ENCODE measurements around the gene P2RX5.

The P2RX5 gene

GRCh38 chr17:3663102-3664011, 32.6 kb downstream of the P2RX5 start:
- no peak overlapping the region for H2BK5ac ChIP-seq (ENCODE audit: low read length)
- peaks cover 7 to 14% of the 10 kb centered on the region in 2 donors for H3K4me1 ChIP-seq (ENCODE audit: control insufficient read depth in 2 of 2, insufficient read depth in 1 of 2, low read depth in 1 of 2, low read length in 2 of 2)
- H3K18ac ChIP-seq (ENCODE audit: low read length) = no peak overlapping the region
- no peak overlapping the region for H4K91ac ChIP-seq (ENCODE audit: low read depth, low read length, poor library complexity)
- no peak overlapping the region for H2BK120ac ChIP-seq (ENCODE audit: low read depth, low read length)
- no peaks in the 10 kb centered on the region for H3K27me3 ChIP-seq (ENCODE audit: control insufficient read depth in 3 of 3, insufficient read depth in 3 of 3, low read depth in 1 of 3, low read length in 3 of 3)
- no peak overlapping the region for H3K23ac ChIP-seq (ENCODE audit: low read depth, low read length, poor library complexity)
- H3K9ac ChIP-seq (ENCODE audit: low read depth, low read length, poor library complexity) = peak overlapping the region; percentile 74
- no CpG with 5 or more reads among the region's 33 CpGs for WGBS, 2 donors (ENCODE audit: extremely low coverage in 2 of 2, insufficient read length in 2 of 2, insufficient replicate concordance in 1 of 2)
- H3K4ac ChIP-seq (ENCODE audit: low read length) = no peak overlapping the region
- H3K4me2 ChIP-seq (ENCODE audit: insufficient read depth, low read length, poor library complexity, severe bottlenecking) = no peak overlapping the region
- H3K4me3 ChIP-seq (ENCODE audit: low read length in 2 of 2) = no peak overlapping the region
- no peak overlapping the region for H2AFZ ChIP-seq (ENCODE audit: low read length)
- no peak overlapping the region for H3K14ac ChIP-seq (ENCODE audit: low read length)
- no peaks in the 10 kb centered on the region for H3K9me3 ChIP-seq (replicated peaks in 1 of 2; ENCODE audit: control insufficient read depth in 2 of 2, insufficient read depth in 1 of 2, low read depth in 1 of 2, low read length in 2 of 2)
- peaks cover 7% of the 10 kb centered on the region for H3K79me1 ChIP-seq (ENCODE audit: low read depth, low read length)
- peak overlapping the region; percentile 54 for H2AK5ac ChIP-seq (ENCODE audit: low read depth, low read length)
- peaks cover 13 to 47% of the 10 kb centered on the region in 2 donors for H3K36me3 ChIP-seq (replicated peaks in 1 of 2; ENCODE audit: control insufficient read depth in 2 of 2, insufficient read depth in 2 of 2, low read length in 2 of 2)
- DNase-seq (ENCODE audit: low spot score) = no peak
- no peak overlapping the region for H3K27ac ChIP-seq (replicated peaks; ENCODE audit: low read length)
- no peak overlapping the region for H4K8ac ChIP-seq (ENCODE audit: low read depth, low read length)
- H2BK12ac ChIP-seq (ENCODE audit: low read length) = no peak overlapping the region
- no peak overlapping the region for H2BK15ac ChIP-seq (ENCODE audit: low read length)

- no peak overlapping the region for H2AFZ ChIP-seq (ENCODE audit: low read length)
- no peak overlapping the region for H3K18ac ChIP-seq (ENCODE audit: low read length)
- peaks cover 0 to 9% of the 10 kb centered on the region in 2 donors for H3K4me1 ChIP-seq (ENCODE audit: control insufficient read depth in 2 of 2, insufficient read depth in 1 of 2, low read depth in 1 of 2, low read length in 2 of 2)
- no peak overlapping the region for H3K27ac ChIP-seq (replicated peaks; ENCODE audit: low read length)
- no peak overlapping the region for H4K8ac ChIP-seq (ENCODE audit: low read depth, low read length)
- H4K91ac ChIP-seq (ENCODE audit: low read depth, low read length, poor library complexity) = no peak overlapping the region
- no peak for DNase-seq (ENCODE audit: low spot score)
- peaks cover 15 to 47% of the 10 kb centered on the region in 2 donors for H3K36me3 ChIP-seq (replicated peaks in 1 of 2; ENCODE audit: control insufficient read depth in 2 of 2, insufficient read depth in 2 of 2, low read length in 2 of 2)
- no peaks in the 10 kb centered on the region for H3K27me3 ChIP-seq (ENCODE audit: control insufficient read depth in 3 of 3, insufficient read depth in 3 of 3, low read depth in 1 of 3, low read length in 3 of 3)
- no peak overlapping the region for H2AK5ac ChIP-seq (ENCODE audit: low read depth, low read length)
- no peak overlapping the region for H2BK15ac ChIP-seq (ENCODE audit: low read length)
- H3K23ac ChIP-seq (ENCODE audit: low read depth, low read length, poor library complexity) = peak overlapping the region; percentile 25
- no peak overlapping the region for H3K4me3 ChIP-seq (ENCODE audit: low read length in 2 of 2)
- WGBS, 2 donors (ENCODE audit: extremely low coverage in 2 of 2, insufficient read length in 2 of 2, insufficient replicate concordance in 1 of 2) = no CpG with 5 or more reads among the region's 23 CpGs
- no peak overlapping the region for H3K14ac ChIP-seq (ENCODE audit: low read length)
- H3K9ac ChIP-seq (ENCODE audit: low read depth, low read length, poor library complexity) = peak overlapping the region; percentile 2
- H3K79me1 ChIP-seq (ENCODE audit: low read depth, low read length) = no peaks in the 10 kb centered on the region
- H2BK12ac ChIP-seq (ENCODE audit: low read length) = no peak overlapping the region
- H2BK5ac ChIP-seq (ENCODE audit: low read length) = peak overlapping the region; percentile 24
- no peak overlapping the region for H3K4me2 ChIP-seq (ENCODE audit: insufficient read depth, low read length, poor library complexity, severe bottlenecking)
- H2BK120ac ChIP-seq (ENCODE audit: low read depth, low read length) = no peak overlapping the region
- no peaks in the 10 kb centered on the region for H3K9me3 ChIP-seq (replicated peaks in 1 of 2; ENCODE audit: control insufficient read depth in 2 of 2, insufficient read depth in 1 of 2, low read depth in 1 of 2, low read length in 2 of 2)
- H3K4ac ChIP-seq (ENCODE audit: low read length) = no peak overlapping the region
These were observed 35.6 kb downstream of the P2RX5 start for GRCh38 chr17:3660311-3660891.

- H3K4me3 ChIP-seq (ENCODE audit: low read length in 2 of 2) = no peak overlapping the region
- no peak overlapping the region for H3K18ac ChIP-seq (ENCODE audit: low read length)
- H3K4ac ChIP-seq (ENCODE audit: low read length) = no peak overlapping the region
- no peak overlapping the region for H2BK15ac ChIP-seq (ENCODE audit: low read length)
- WGBS, 2 donors (ENCODE audit: extremely low coverage in 2 of 2, insufficient read length in 2 of 2, insufficient replicate concordance in 1 of 2) = no CpG with 5 or more reads among the region's 22 CpGs
- no peaks in the 10 kb centered on the region for H3K27me3 ChIP-seq (ENCODE audit: control insufficient read depth in 3 of 3, insufficient read depth in 3 of 3, low read depth in 1 of 3, low read length in 3 of 3)
- peaks cover 0 to 9% of the 10 kb centered on the region in 2 donors for H3K4me1 ChIP-seq (ENCODE audit: control insufficient read depth in 2 of 2, insufficient read depth in 1 of 2, low read depth in 1 of 2, low read length in 2 of 2)
- H3K14ac ChIP-seq (ENCODE audit: low read length) = no peak overlapping the region
- no peak overlapping the region for H4K8ac ChIP-seq (ENCODE audit: low read depth, low read length)
- peaks cover 12 to 42% of the 10 kb centered on the region in 2 donors for H3K36me3 ChIP-seq (replicated peaks in 1 of 2; ENCODE audit: control insufficient read depth in 2 of 2, insufficient read depth in 2 of 2, low read length in 2 of 2)
- DNase-seq (ENCODE audit: low spot score) = no peak
- peaks cover 1% of the 10 kb centered on the region for H3K79me1 ChIP-seq (ENCODE audit: low read depth, low read length)
- H2BK120ac ChIP-seq (ENCODE audit: low read depth, low read length) = no peak overlapping the region
- H2BK5ac ChIP-seq (ENCODE audit: low read length) = no peak overlapping the region
- H2AFZ ChIP-seq (ENCODE audit: low read length) = no peak overlapping the region
- no peak overlapping the region for H2BK12ac ChIP-seq (ENCODE audit: low read length)
- no peaks in the 10 kb centered on the region for H3K9me3 ChIP-seq (replicated peaks in 1 of 2; ENCODE audit: control insufficient read depth in 2 of 2, insufficient read depth in 1 of 2, low read depth in 1 of 2, low read length in 2 of 2)
- no peak overlapping the region for H4K91ac ChIP-seq (ENCODE audit: low read depth, low read length, poor library complexity)
- no peak overlapping the region for H3K27ac ChIP-seq (replicated peaks; ENCODE audit: low read length)
- H3K4me2 ChIP-seq (ENCODE audit: insufficient read depth, low read length, poor library complexity, severe bottlenecking) = no peak overlapping the region
- no peak overlapping the region for H3K9ac ChIP-seq (ENCODE audit: low read depth, low read length, poor library complexity)
- H3K23ac ChIP-seq (ENCODE audit: low read depth, low read length, poor library complexity) = no peak overlapping the region
- H2AK5ac ChIP-seq (ENCODE audit: low read depth, low read length) = no peak overlapping the region
These were observed 36.3 kb downstream of the P2RX5 start for GRCh38 chr17:3659541-3660111.

Data from neuronal stem cell (in vitro differentiated cells).